SIG-M5 (cell line): ENCODE data around the gene AGTR2.
"Not testable (repeated sequence)": the region's sequence is repeated elsewhere in the genome, so short reads cannot be mapped to it uniquely, and the experiment has no call there.

Experiments used
- DNase-seq: peaks from one replicate; lab custom pipeline; 2025; lab: John Stamatoyannopoulos, UW

Gene AGTR2

GRCh38 chrX:116170511-116170910 is at the start of gene AGTR2:
Gene AGTR2 (plus strand): TSS chrX:116170744. CDS start chrX:116172281, 1,537 bp downstream.
- no peak for DNase-seq

GRCh38 chrX:116135277-116135676 is 35.3 kb upstream of the AGTR2 start:
- DNase-seq: no peak

GRCh38 chrX:116141270-116141669 is 29.3 kb upstream of the AGTR2 start:
- DNase-seq: not testable (repeated sequence)

- no peak for DNase-seq
Measured at GRCh38 chrX:116142976-116143375, 27.6 kb upstream of the AGTR2 start.

GRCh38 chrX:116172976-116173375 is 2.4 kb downstream of the AGTR2 start:
- DNase-seq: no peak

- no peak for DNase-seq
Measured at GRCh38 chrX:116181300-116181699, 10.8 kb downstream of the AGTR2 start.

- no peak for DNase-seq
Measured at GRCh38 chrX:116185163-116185562, 14.6 kb downstream of the AGTR2 start.

- no peak for DNase-seq
Measured at GRCh38 chrX:116194649-116195048, 24.1 kb downstream of the AGTR2 start.

- DNase-seq: no peak
Measured at GRCh38 chrX:116198235-116198634, 27.7 kb downstream of the AGTR2 start.

- DNase-seq: no peak
Measured at GRCh38 chrX:116198810-116199209, 28.3 kb downstream of the AGTR2 start.

- DNase-seq: no peak
Measured at GRCh38 chrX:116204932-116205331, 34.4 kb downstream of the AGTR2 start.

GRCh38 chrX:116213262-116213661 is 42.7 kb downstream of the AGTR2 start:
- no peak for DNase-seq

- DNase-seq: not testable (repeated sequence)
Measured at GRCh38 chrX:116217080-116217479, 46.5 kb downstream of the AGTR2 start.
